ENCODE measurements around the gene SNTG2. TPM values are rescaled to one million over a fixed set of nuclear protein-coding genes. Genes with fewer than 3 reads are reported as not detected.

The SNTG2 gene
- total RNA-seq, 6 experiments from 2014 or later, result not detected

- Histone ChIP-seq H3K36me3 (no peaks in the 10 kb centered on the region), H3K9me3 (peaks cover 0 to 2% (median 0%) of the 10 kb centered on the region in 4 donors), H3K27me3 (no peaks in the 10 kb centered on the region), H3K4me1 (no peaks in the 10 kb centered on the region), H3K4me3 (no peak overlapping the region), H3K27ac (no peak overlapping the region)
- no peak for ATAC-seq
- intact Hi-C loops (cut with DNase I), result no loop called here
- TF ChIP-seq POLR2A (IDR thresholded peaks at IDR 0.05) (no peak), CTCF (IDR thresholded peaks at IDR 0.05) (no peak)
- 40% methylated on average over 5 of the region's 5 CpGs for WGBS (ENCODE audit: insufficient coverage, low coverage, low lambda C conversion rate, missing lambda C conversion rate)
- DNase-seq, result no peak
Measured at GRCh38 chr2:1350111-1350510, 399.5 kb downstream of the SNTG2 start.

GRCh38 chr2:1353124-1353523 lies 402.5 kb downstream of the SNTG2 start:
- Histone ChIP-seq H3K9me3 (peaks cover 0 to 2% (median 0%) of the 10 kb centered on the region in 4 donors), H3K27me3 (no peaks in the 10 kb centered on the region), H3K4me3 (no peak overlapping the region), H3K36me3 (no peaks in the 10 kb centered on the region), H3K4me1 (no peaks in the 10 kb centered on the region), H3K27ac (no peak overlapping the region)
- TF ChIP-seq POLR2A (IDR thresholded peaks at IDR 0.05) (no peak), CTCF (IDR thresholded peaks at IDR 0.05) (no peak)
- intact Hi-C loops (cut with DNase I), result no loop called here
- 36% methylated on average over 3 of the region's 9 CpGs for WGBS (ENCODE audit: insufficient coverage, low coverage, low lambda C conversion rate, missing lambda C conversion rate)
- DNase-seq (no peak), ATAC-seq (no peak)

- intact Hi-C loops (cut with DNase I), result no loop called here
- H3K9me3 ChIP-seq, result no peaks in the 10 kb centered on the region
- DNase-seq, result no peak
- no peak for TF ChIP-seq POLR2A (IDR thresholded peaks at IDR 0.05)
- no peak for TF ChIP-seq CTCF (IDR thresholded peaks at IDR 0.05)
- H3K4me1 ChIP-seq, result no peaks in the 10 kb centered on the region
- H3K4me3 ChIP-seq, result no peak overlapping the region
- no peaks in the 10 kb centered on the region for H3K27me3 ChIP-seq
- H3K36me3 ChIP-seq, result no peaks in the 10 kb centered on the region
- ATAC-seq, result no peak
- WGBS (ENCODE audit: insufficient coverage, low coverage, low lambda C conversion rate, missing lambda C conversion rate), result 74% methylated on average over 10 of the region's 10 CpGs
- H3K27ac ChIP-seq, result no peak overlapping the region
Measured at GRCh38 chr2:1353543-1353942, 402.9 kb downstream of the SNTG2 start.

- no peak overlapping the region for H3K4me3 ChIP-seq
- no peaks in the 10 kb centered on the region for H3K4me1 ChIP-seq
- no peaks in the 10 kb centered on the region for H3K9me3 ChIP-seq
- H3K36me3 ChIP-seq, result no peaks in the 10 kb centered on the region
- intact Hi-C loops (cut with DNase I), result no loop called here
- H3K27ac ChIP-seq, result no peak overlapping the region
- 0% methylated on average over 1 of the region's 1 CpG for WGBS (ENCODE audit: insufficient coverage, low coverage, low lambda C conversion rate, missing lambda C conversion rate)
- no peaks in the 10 kb centered on the region for H3K27me3 ChIP-seq
- no peak for DNase-seq
- no peak for ATAC-seq
- TF ChIP-seq POLR2A (IDR thresholded peaks at IDR 0.05) (no peak), CTCF (IDR thresholded peaks at IDR 0.05) (no peak)
Measured at GRCh38 chr2:1360144-1360543, 409.5 kb downstream of the SNTG2 start.
